Gastrocnemius medialis (tissue), 4 donors: ENCODE data around the gene DKK2. TPM values are rescaled to one million over a fixed set of nuclear protein-coding genes. Genes with fewer than 3 reads are reported as not detected.

Experiments
- ATAC-seq, 2 donors: fragments of 150-250 bp; one replicate each; pipeline ENCODE4 v1.9.1; 2016
- DNase-seq, 2 donors: peaks; one replicate each; pipeline ENCODE4 v3.0.0-alpha.2; 2019
- H3K27ac ChIP-seq, 4 donors: fragments of 200-600 bp; sonication (generic); 1 replicate in 1 of 4; 2 replicates in 3 of 4; pipeline ENCODE4 v1.5.1; 2016 to 2018; ENCODE audit warnings: mild to moderate bottlenecking in 2 of 4, moderate library complexity in 1 of 4
- H3K27me3 ChIP-seq, 3 donors: fragments of 200-600 bp; sonication (generic) in 2 of 3; 1 replicate in 1 of 3; 2 replicates in 2 of 3; pipeline versions ENCODE4 v1.5.1 to v1.6.0; 2016 to 2019; ENCODE audit warnings: mild to moderate bottlenecking in 1 of 3, moderate library complexity in 1 of 3
- H3K36me3 ChIP-seq, 2 donors: fragments of 200-600 bp; sonication (generic) in 1 of 2; one replicate each; pipeline ENCODE4 v1.5.1; 2017 to 2018
- H3K4me1 ChIP-seq, 2 donors: fragments of 200-600 bp; sonication (generic) in 1 of 2; one replicate each; pipeline ENCODE4 v1.5.1; 2016 to 2017; ENCODE audit warnings: mild to moderate bottlenecking in 2 of 2
- H3K4me3 ChIP-seq, 4 donors: fragments of 200-600 bp; sonication (generic) in 3 of 4; 1 replicate in 1 of 4; 2 replicates in 3 of 4; pipeline ENCODE4 v1.5.1; 2016 to 2019; ENCODE audit warnings: mild to moderate bottlenecking in 2 of 4
- H3K9me3 ChIP-seq, 3 donors: fragments of 200-600 bp; sonication (generic) in 2 of 3; 1 replicate in 1 of 3; 2 replicates in 2 of 3; pipeline ENCODE4 v1.5.1; 2016 to 2019
- POLR2A ChIP-seq, 2 donors: fragments of 450-650 bp; IDR thresholded peaks; one replicate each; pipeline ENCODE4 v1.6.1; 2017; ENCODE audit warnings: antibody characterized with exemption in 2 of 2, mild to moderate bottlenecking in 2 of 2, moderate library complexity in 2 of 2
- in situ Hi-C, 4 donors: fragments of 200-750 bp; cut with MboI; loops; one replicate each; pipeline versions ENCODE4 v1.15.0 to v1.8.0; 2017; ENCODE audit warnings: low sequenced_read_pairs in 4 of 4
- intact Hi-C: fragments of 100-400 bp; cut with DNase I; formaldehyde crosslinking; loops from one replicate; pipeline ENCODE4 v1.15.1; 2023; ENCODE audit warnings: low total_unique reads
- total RNA-seq, 4 donors: library from RNA; depleted of rRNA; stranded (reverse); fragments of >200 nt; gene quantifications; one replicate each; pipeline versions ENCODE4 v1.1.0 to v1.2.3, GENCODE V29; 2016
- TF ChIP-seq, protein P1 (sequence below), 5 experiments: fragments of 450-650 bp in 3 of 5; fragments of 200-600 bp in 2 of 5; sonication (generic) in 2 of 5; IDR thresholded peaks in 4 of 5; conservative IDR thresholded peaks in 1 of 5; 1 replicate in 4 of 5; 2 replicates in 1 of 5; pipeline ENCODE4 v1.5.1; 2016 to 2019; ENCODE audit warnings: antibody characterized with exemption in 5 of 5, mild to moderate bottlenecking in 3 of 5, moderate library complexity in 3 of 5

DKK2 gene
- total RNA-seq, 4 donors from 2014 or later = 0.52 to 1.2 (median 0.64) TPM; not detected in 1

DNA sequence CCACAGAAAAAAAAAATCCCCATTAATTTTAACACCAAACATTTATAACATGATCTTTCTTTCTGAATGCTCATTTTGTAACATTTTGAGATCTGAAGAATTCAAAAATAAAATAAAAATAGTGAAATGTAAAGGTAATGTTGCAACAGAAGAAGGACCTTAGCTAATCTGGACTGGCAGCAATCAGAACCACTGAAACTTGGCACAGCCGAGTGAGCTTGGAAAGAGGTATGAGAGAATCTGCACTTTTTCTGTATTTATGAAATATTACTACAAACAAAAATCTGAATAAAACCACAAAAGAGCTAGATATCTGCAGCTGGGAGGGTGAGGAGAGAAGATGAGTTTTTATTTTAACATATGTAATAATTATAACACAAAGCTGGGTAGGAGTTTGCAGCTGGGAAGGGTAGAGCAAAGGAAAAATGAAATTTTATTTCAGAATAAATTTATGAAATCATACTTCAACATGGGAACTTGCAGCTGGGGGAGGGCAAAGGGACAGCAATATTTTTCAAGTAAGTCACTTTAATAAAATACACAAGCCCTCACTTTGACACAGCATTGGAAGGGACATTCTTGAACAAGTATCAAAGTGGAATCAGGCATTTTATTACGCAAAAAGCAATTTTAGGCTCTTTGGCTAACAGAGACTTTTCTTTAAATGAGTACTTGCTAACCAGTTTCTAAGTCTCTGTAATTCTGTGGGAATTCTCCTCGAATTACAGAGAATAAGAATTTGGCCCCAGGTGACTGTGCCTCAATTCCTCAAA lies 26.7 kb downstream of the DKK2 start:
- no peaks in the 10 kb centered on the region for H3K9me3 ChIP-seq
- intact Hi-C loops (no loop called here), in situ Hi-C loops (no loop called here)
- DNase-seq (no peak), ATAC-seq (no peak)
- H3K4me1 ChIP-seq = no peaks in the 10 kb centered on the region
- H3K4me3 ChIP-seq = no peak overlapping the region
- H3K27me3 ChIP-seq = no peaks in the 10 kb centered on the region
- H3K36me3 ChIP-seq = no peaks in the 10 kb centered on the region
- TF ChIP-seq, protein P1, sequence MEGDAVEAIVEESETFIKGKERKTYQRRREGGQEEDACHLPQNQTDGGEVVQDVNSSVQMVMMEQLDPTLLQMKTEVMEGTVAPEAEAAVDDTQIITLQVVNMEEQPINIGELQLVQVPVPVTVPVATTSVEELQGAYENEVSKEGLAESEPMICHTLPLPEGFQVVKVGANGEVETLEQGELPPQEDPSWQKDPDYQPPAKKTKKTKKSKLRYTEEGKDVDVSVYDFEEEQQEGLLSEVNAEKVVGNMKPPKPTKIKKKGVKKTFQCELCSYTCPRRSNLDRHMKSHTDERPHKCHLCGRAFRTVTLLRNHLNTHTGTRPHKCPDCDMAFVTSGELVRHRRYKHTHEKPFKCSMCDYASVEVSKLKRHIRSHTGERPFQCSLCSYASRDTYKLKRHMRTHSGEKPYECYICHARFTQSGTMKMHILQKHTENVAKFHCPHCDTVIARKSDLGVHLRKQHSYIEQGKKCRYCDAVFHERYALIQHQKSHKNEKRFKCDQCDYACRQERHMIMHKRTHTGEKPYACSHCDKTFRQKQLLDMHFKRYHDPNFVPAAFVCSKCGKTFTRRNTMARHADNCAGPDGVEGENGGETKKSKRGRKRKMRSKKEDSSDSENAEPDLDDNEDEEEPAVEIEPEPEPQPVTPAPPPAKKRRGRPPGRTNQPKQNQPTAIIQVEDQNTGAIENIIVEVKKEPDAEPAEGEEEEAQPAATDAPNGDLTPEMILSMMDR (IDR thresholded peaks at IDR 0.05 in 4 of 5, conservative IDR thresholded peaks at IDR 0.05 in 1 of 5) = no peak
- TF ChIP-seq POLR2A (IDR thresholded peaks at IDR 0.05) = no peak
- H3K27ac ChIP-seq = no peak overlapping the region

DNA sequence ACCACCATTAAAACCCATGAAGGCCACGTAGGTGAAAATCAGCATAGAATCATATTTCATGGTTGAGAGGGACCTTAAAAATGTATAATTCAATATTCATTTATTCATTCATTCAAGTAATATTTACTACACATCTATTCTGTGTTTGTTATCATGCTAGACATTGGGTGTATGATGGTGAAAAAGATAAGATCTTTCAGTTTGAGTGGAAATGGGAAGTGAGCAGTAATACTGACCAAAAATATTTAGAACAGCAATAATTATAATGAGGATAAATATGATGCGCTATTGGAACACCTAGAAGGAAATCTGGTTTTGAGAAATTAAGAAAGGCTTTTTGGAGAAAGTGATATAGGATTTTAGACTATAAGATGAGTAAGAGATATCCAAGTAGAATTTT lies 28.0 kb downstream of the DKK2 start:
- Histone ChIP-seq H3K4me1 (no peaks in the 10 kb centered on the region), H3K27me3 (no peaks in the 10 kb centered on the region), H3K27ac (no peak overlapping the region), H3K4me3 (no peak overlapping the region), H3K36me3 (no peaks in the 10 kb centered on the region), H3K9me3 (no peaks in the 10 kb centered on the region)
- no peak for DNase-seq
- no peak for ATAC-seq
- intact Hi-C loops (no loop called here), in situ Hi-C loops (no loop called here)
- TF ChIP-seq POLR2A (IDR thresholded peaks at IDR 0.05) = no peak
- TF ChIP-seq, protein P1 (IDR thresholded peaks at IDR 0.05 in 4 of 5, conservative IDR thresholded peaks at IDR 0.05 in 1 of 5) = no peak

DNA sequence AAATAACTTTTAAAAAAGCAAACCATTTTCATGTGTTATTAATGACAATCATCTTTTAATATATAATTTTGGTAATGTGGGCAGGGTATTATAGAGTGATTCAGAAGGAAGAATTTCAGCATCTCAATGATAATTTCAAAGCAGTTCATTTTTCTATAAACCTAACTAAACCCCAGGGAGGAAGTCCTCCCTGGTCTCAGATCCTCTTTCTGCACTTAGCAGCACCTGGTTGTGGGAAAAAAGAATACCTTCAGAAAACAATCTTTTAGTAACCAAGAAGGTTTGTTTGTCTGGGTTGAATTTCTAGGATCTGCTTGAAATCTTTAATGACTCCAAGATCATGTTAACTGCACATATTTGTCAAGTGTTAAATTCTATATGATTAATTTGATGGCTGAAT lies 29.9 kb downstream of the DKK2 start:
- no peaks in the 10 kb centered on the region for H3K9me3 ChIP-seq
- H3K36me3 ChIP-seq = no peaks in the 10 kb centered on the region
- TF ChIP-seq POLR2A (IDR thresholded peaks at IDR 0.05) = no peak
- TF ChIP-seq, protein P1 (IDR thresholded peaks at IDR 0.05 in 4 of 5, conservative IDR thresholded peaks at IDR 0.05 in 1 of 5) = no peak
- H3K27me3 ChIP-seq = no peaks in the 10 kb centered on the region
- DNase-seq = no peak
- H3K4me3 ChIP-seq = no peak overlapping the region
- intact Hi-C loops (no loop called here), in situ Hi-C loops (no loop called here)
- no peaks in the 10 kb centered on the region for H3K4me1 ChIP-seq
- no peak overlapping the region for H3K27ac ChIP-seq
- ATAC-seq = no peak

DNA sequence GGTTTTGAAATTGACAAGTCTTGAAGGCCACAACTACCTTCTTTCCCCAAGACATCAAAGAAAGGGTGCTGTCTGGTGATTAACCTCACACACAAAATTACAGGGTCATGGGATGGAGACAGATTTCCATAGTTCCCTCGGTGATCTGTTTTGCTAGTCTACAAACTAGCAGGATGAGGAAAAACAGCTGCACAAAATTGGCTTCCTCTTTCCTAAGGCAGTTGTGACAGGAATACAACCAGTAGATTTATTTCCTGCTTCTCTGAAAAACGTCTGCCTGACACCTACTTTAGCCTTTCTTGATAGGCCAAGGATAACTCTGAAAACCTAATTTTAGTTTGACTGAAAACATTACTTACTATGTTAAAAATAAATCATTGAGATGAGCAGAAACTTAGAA lies 39.6 kb downstream of the DKK2 start:
- H3K4me3 ChIP-seq = no peak overlapping the region
- ATAC-seq (no peak), DNase-seq (no peak)
- no peak overlapping the region for H3K27ac ChIP-seq
- H3K27me3 ChIP-seq = no peaks in the 10 kb centered on the region
- no peaks in the 10 kb centered on the region for H3K36me3 ChIP-seq
- TF ChIP-seq POLR2A (IDR thresholded peaks at IDR 0.05) = no peak
- TF ChIP-seq, protein P1 (IDR thresholded peaks at IDR 0.05 in 4 of 5, conservative IDR thresholded peaks at IDR 0.05 in 1 of 5) = no peak
- in situ Hi-C loops = no loop called here
- no peaks in the 10 kb centered on the region for H3K4me1 ChIP-seq
- H3K9me3 ChIP-seq = no peaks in the 10 kb centered on the region
- intact Hi-C loops = no loop called here

DNA sequence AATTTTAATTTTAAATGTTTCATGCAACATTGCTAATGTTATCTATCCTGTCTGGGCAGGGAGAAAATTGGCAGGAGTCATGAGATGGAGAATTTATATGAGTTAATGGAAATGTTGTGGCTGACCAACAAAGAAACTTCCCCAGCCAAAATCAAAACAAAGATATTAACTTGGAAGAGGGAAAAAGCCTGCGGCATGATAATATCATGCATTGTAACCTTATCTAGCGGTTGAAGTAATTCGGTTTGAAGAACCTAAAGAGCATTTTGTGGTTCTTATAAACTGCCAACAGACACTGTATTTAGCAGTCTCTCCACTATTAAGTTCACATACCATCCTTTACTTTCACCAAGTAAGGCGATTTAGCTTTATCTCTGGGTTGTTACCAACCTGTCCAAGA lies 42.3 kb downstream of the DKK2 start:
- Histone ChIP-seq H3K36me3 (no peaks in the 10 kb centered on the region), H3K4me3 (no peak overlapping the region), H3K4me1 (no peaks in the 10 kb centered on the region), H3K27ac (no peak overlapping the region), H3K27me3 (no peaks in the 10 kb centered on the region), H3K9me3 (no peaks in the 10 kb centered on the region)
- DNase-seq (no peak), ATAC-seq (no peak)
- in situ Hi-C loops = no loop called here
- TF ChIP-seq, protein P1 (IDR thresholded peaks at IDR 0.05 in 4 of 5, conservative IDR thresholded peaks at IDR 0.05 in 1 of 5) = no peak
- intact Hi-C loops = no loop called here
